GM12878 (cell line): ENCODE data around the gene EMSY. TPM values are rescaled to one million over a fixed set of nuclear protein-coding genes. Genes with fewer than 3 reads are reported as not detected.

ENCODE experiments used
- ATAC-seq: fragments of 200-7000 bp; cut with Tn5 transposase; 3 replicates; pipeline ENCODE4 v1.9.1; 2020; ENCODE audit warnings: mild to moderate bottlenecking, moderate library complexity
- BruUV-seq: library from RNA; stranded (reverse); fragments of 400-500 nt; replicated peaks from 2 replicates; lab custom pipeline; 2021; lab: Mats Ljungman, UMichigan
- CTCF ChIA-PET: fragments of 300-600 bp; sonication (Branson Sonifier 250); formaldehyde crosslinking; extraction: SDS; loops from one replicate; lab custom pipeline; 2021; ENCODE audit warnings: inconsistent platforms; lab: Yijun Ruan, JAX
- POLR2A ChIA-PET: fragments of 350-600 bp; formaldehyde crosslinking; extraction: SDS; loops from one replicate; lab custom pipeline; 2021; ENCODE audit warnings: inconsistent platforms; lab: Charles Lee
- RAD21 ChIA-PET: fragments of 300-600 bp; sonication (Branson Sonifier 250); formaldehyde crosslinking; loops from one replicate; lab custom pipeline; 2023; ENCODE audit warnings: antibody characterized with exemption; ENCODE audit not compliant: unreplicated experiment; lab: Charles Lee
- SMC1A ChIA-PET: fragments of 300-600 bp; sonication (Branson Sonifier 250); formaldehyde crosslinking; loops from one replicate; lab custom pipeline; 2023; ENCODE audit not compliant: unreplicated experiment, uncharacterized antibody; lab: Charles Lee
- DNase-seq: peaks from one replicate; pipeline ENCODE4 v3.0.0-alpha.2; 2011; ENCODE audit warnings: low read depth, low spot score
- FAIRE-seq: peaks from 3 replicates; lab custom pipeline; 2011; peaks lifted over from hg19 to GRCh38; lab: Jason Lieb, UNC
- H2AFZ ChIP-seq: 2 replicates; pipeline ENCODE4 v1.6.0; 2011; ENCODE audit warnings: low read depth, low read length, control low read depth; ENCODE audit not compliant: control insufficient read depth
- H3K27ac ChIP-seq: 2 replicates; pipeline ENCODE4 v1.5.1; 2011; ENCODE audit warnings: control low read depth; ENCODE audit not compliant: control insufficient read depth, insufficient read depth
- H3K27me3 ChIP-seq, 2 experiments: replicated peaks in 1 of 2; 2 replicates each; pipeline versions ENCODE4 v1.6.0 to v1.6.1; 2011; ENCODE audit warnings: low read length in 1 of 2; ENCODE audit not compliant: control insufficient read depth in 2 of 2, insufficient read depth in 2 of 2
- H3K36me3 ChIP-seq, 2 experiments: 2 replicates each; pipeline ENCODE4 v1.5.1; 2011; ENCODE audit warnings: low read length in 1 of 2; ENCODE audit not compliant: control insufficient read depth in 2 of 2, insufficient read depth in 2 of 2
- H3K4me1 ChIP-seq: 2 replicates; pipeline ENCODE4 v1.6.1; 2011; ENCODE audit warnings: mild to moderate bottlenecking, low read length, moderate library complexity, mixed read lengths; ENCODE audit not compliant: control insufficient read depth, insufficient read depth
- H3K4me2 ChIP-seq: 2 replicates; pipeline ENCODE4 v1.6.0; 2011; ENCODE audit warnings: control low read depth; ENCODE audit not compliant: control insufficient read depth, insufficient read depth
- H3K4me3 ChIP-seq: fragments of 200-600 bp; sonication (generic); 2 replicates; pipeline ENCODE4 v1.5.1; 2016
- H3K79me2 ChIP-seq: 2 replicates; pipeline ENCODE4 v1.6.0; 2011; ENCODE audit warnings: low read length; ENCODE audit not compliant: control insufficient read depth, insufficient read depth
- H3K9ac ChIP-seq: 2 replicates; pipeline ENCODE4 v1.8.0; 2011; ENCODE audit warnings: low read length, control low read depth, mixed read lengths; ENCODE audit not compliant: control insufficient read depth, insufficient read depth
- H3K9me3 ChIP-seq: replicated peaks from 3 replicates; pipeline ENCODE4 v1.5.1; 2011; ENCODE audit warnings: mild to moderate bottlenecking, low read length; ENCODE audit not compliant: control insufficient read depth, insufficient read depth
- H4K20me1 ChIP-seq: 2 replicates; pipeline ENCODE4 v1.6.0; 2011; ENCODE audit not compliant: control insufficient read depth, insufficient read depth
- BHLHE40 ChIP-seq, 2 experiments: fragments of 450-650 bp in 1 of 2; IDR thresholded peaks; 2 replicates each; pipeline ENCODE4 v1.6.1; 2011 to 2017; ENCODE audit warnings: low read depth in 2 of 2, borderline replicate concordance in 1 of 2, improper control_type of control experiment in 1 of 2, low read length in 1 of 2, mild to moderate bottlenecking in 1 of 2
- CBX3 ChIP-seq: fragments of 200-600 bp; sonication (generic); IDR thresholded peaks from 2 replicates; pipeline ENCODE4 v1.6.1; 2016; ENCODE audit warnings: low read depth, borderline replicate concordance
- CHD4 ChIP-seq: fragments of 200-600 bp; sonication (generic); IDR thresholded peaks from 2 replicates; pipeline ENCODE4 v1.6.1; 2016; ENCODE audit warnings: mild to moderate bottlenecking
- GATAD2B ChIP-seq: fragments of 450-650 bp; conservative IDR thresholded peaks from 2 replicates; pipeline ENCODE4 v1.6.1; 2017; ENCODE audit warnings: low read depth, mild to moderate bottlenecking, moderate library complexity
- HCFC1 ChIP-seq: fragments of 150-350 bp; IDR thresholded peaks from 2 replicates; pipeline ENCODE4 v1.6.1; 2014; ENCODE audit warnings: low read length
- MYC ChIP-seq: IDR thresholded peaks from 2 replicates; pipeline ENCODE4 v1.6.1; 2011; ENCODE audit warnings: mild to moderate bottlenecking, low read length, moderate library complexity, inconsistent platforms; ENCODE audit not compliant: insufficient read depth, insufficient replicate concordance, insufficient read length, severe bottlenecking
- RBBP5 ChIP-seq: fragments of 200-600 bp; sonication (generic); conservative IDR thresholded peaks from 2 replicates; pipeline ENCODE4 v1.6.1; 2016
- SPI1 ChIP-seq: IDR thresholded peaks from 2 replicates; pipeline ENCODE4 v1.6.1; 2011; ENCODE audit warnings: low read depth, mild to moderate bottlenecking, low read length, moderate library complexity, borderline replicate concordance; ENCODE audit not compliant: insufficient read depth
- WGBS: methylation state at CpG from one replicate; pipeline ENCODE4 v1.1.6; 2016; ENCODE audit warnings: low lambda C conversion rate; ENCODE audit not compliant: insufficient replicate concordance, insufficient coverage; ENCODE audit errors: missing lambda C conversion rate; 5-methylcytosine and 5-hydroxymethylcytosine counted together
- in situ Hi-C: fragments of 300-500 bp; cut with MboI; formaldehyde crosslinking; loops from 9 replicates; pipeline ENCODE4 v1.14.3; 2018; ENCODE audit warnings: mixed read lengths
- intact Hi-C: fragments of 100-400 bp; cut with micrococcal nuclease; formaldehyde crosslinking; loops from one replicate; pipeline ENCODE4 v1.14.2; 2022; ENCODE audit not compliant: unreplicated experiment
- polyA plus RNA-seq, 11 experiments: library from polyadenylated mRNA; depleted of rRNA in 4 of 11; unstranded in 6 of 11; stranded (reverse) in 5 of 11; fragments of >200 nt; fragmentation: Nextera tagmentation in 4 of 11; fragmentation: Illumina TruSeq in 1 of 11; extraction: Ambion mirVana in 4 of 11; extraction: Trizol in 1 of 11; gene quantifications; 1 replicate in 1 of 11; 2 replicates in 10 of 11; pipeline versions ENCODE4 v1.2.1 to v1.2.3, GENCODE V29; 2011 to 2016; ENCODE audit warnings: inconsistent platforms in 2 of 11, missing spikeins in 2 of 11, low read depth in 1 of 11
- total RNA-seq, 4 experiments: library from RNA; depleted of rRNA in 3 of 4; stranded (reverse); fragments of >200 nt in 3 of 4; fragmentation: Illumina TruSeq in 1 of 4; extraction: Trizol in 1 of 4; gene quantifications; 2 replicates each; pipeline versions ENCODE4 v1.2.1 to v1.2.3, GENCODE V29; 2013 to 2021
- TF ChIP-seq, protein P1 (sequence below): fragments of 450-650 bp; IDR thresholded peaks from 2 replicates; pipeline ENCODE4 v1.6.1; 2017; ENCODE audit warnings: mild to moderate bottlenecking, moderate library complexity

Gene EMSY
- total and polyA plus RNA-seq, 10 of the 15 experiments (the other 5 are each of a cell fraction or from before 2014, with no cell fraction given), result 9.3 to 26.9 (median 13.0) TPM

DNA sequence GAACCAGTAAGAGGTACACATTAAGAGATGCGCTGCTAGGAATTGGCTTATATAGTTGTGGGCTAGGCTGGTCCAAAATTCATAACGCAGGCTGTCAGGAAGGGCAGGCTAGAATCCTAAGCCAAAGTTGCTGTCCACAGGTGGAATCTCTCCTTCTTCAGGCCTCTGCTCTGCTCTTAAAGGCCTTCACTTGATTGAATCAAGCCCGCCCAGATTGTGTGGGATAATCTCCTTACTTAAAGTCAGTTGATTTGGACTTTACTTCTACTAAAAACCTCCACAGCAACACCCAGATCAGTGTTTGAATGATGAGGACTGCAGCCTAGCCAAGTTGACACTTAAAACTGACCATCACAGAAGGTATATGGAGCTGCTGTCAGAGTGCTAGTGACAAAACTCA, 156.9 kb downstream of the EMSY start:
- H3K27ac ChIP-seq, result no peak overlapping the region
- no peaks in the 10 kb centered on the region for H3K4me1 ChIP-seq
- POLR2A ChIA-PET, result no interaction called here
- H2AFZ ChIP-seq, result no peak overlapping the region
- SMC1A ChIA-PET, result interaction anchor here (1.2 kb wide), 1 partner anchor 79 kb away, joined by 3 read pairs; no protein-coding TSS in a partner anchor
- intact Hi-C loops, result no loop called here
- H3K9ac ChIP-seq, result no peak overlapping the region
- FAIRE-seq (no peak), ATAC-seq (no peak)
- H3K4me3 ChIP-seq, result no peak overlapping the region
- in situ Hi-C loops, result no loop called here
- H3K79me2 ChIP-seq, result no peaks in the 10 kb centered on the region
- no peaks in the 10 kb centered on the region for H4K20me1 ChIP-seq
- no peaks in the 10 kb centered on the region; the same call in 2 of the 3 replicates for H3K9me3 ChIP-seq
- TF ChIP-seq SPI1, result no peak
- TF ChIP-seq HCFC1, result no peak
- TF ChIP-seq, protein P1, sequence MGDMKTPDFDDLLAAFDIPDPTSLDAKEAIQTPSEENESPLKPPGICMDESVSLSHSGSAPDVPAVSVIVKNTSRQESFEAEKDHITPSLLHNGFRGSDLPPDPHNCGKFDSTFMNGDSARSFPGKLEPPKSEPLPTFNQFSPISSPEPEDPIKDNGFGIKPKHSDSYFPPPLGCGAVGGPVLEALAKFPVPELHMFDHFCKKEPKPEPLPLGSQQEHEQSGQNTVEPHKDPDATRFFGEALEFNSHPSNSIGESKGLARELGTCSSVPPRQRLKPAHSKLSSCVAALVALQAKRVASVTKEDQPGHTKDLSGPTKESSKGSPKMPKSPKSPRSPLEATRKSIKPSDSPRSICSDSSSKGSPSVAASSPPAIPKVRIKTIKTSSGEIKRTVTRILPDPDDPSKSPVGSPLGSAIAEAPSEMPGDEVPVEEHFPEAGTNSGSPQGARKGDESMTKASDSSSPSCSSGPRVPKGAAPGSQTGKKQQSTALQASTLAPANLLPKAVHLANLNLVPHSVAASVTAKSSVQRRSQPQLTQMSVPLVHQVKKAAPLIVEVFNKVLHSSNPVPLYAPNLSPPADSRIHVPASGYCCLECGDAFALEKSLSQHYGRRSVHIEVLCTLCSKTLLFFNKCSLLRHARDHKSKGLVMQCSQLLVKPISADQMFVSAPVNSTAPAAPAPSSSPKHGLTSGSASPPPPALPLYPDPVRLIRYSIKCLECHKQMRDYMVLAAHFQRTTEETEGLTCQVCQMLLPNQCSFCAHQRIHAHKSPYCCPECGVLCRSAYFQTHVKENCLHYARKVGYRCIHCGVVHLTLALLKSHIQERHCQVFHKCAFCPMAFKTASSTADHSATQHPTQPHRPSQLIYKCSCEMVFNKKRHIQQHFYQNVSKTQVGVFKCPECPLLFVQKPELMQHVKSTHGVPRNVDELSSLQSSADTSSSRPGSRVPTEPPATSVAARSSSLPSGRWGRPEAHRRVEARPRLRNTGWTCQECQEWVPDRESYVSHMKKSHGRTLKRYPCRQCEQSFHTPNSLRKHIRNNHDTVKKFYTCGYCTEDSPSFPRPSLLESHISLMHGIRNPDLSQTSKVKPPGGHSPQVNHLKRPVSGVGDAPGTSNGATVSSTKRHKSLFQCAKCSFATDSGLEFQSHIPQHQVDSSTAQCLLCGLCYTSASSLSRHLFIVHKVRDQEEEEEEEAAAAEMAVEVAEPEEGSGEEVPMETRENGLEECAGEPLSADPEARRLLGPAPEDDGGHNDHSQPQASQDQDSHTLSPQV, result no peak
- no peak for TF ChIP-seq GATAD2B
- no peak for TF ChIP-seq BHLHE40 (IDR thresholded peaks at IDR 0.05; ENCODE audit: borderline replicate concordance in 1 of 2, low read depth in 2 of 2, low read length in 1 of 2)
- TF ChIP-seq CHD4, result no peak
- no peak for TF ChIP-seq RBBP5
- no peak for TF ChIP-seq MYC
- no peak for TF ChIP-seq CBX3
- TF ChIP-seq, all 136 proteins: peak for 0
- ChIA-PET RAD21 (interaction anchor here (0.8 to 1.3 kb wide), 2 partner anchors 78 to 80 kb away, joined by 3 to 5 read pairs; no protein-coding TSS in a partner anchor), CTCF (interaction anchor here (8.1 kb wide), 1 partner anchor 75 kb away, joined by 273 read pairs; the partner anchor contains the start of gene LRRC32)
- 33% methylated on average over 3 of the region's 3 CpGs for WGBS
- no TSS peak for BruUV-seq
- DNase-seq, result no peak
- no peaks in the 10 kb centered on the region for H3K36me3 ChIP-seq
- peaks cover 0 to 5% of the 10 kb centered on the region in 2 experiments; a peak in 3 of 4 replicates for H3K27me3 ChIP-seq
- H3K4me2 ChIP-seq, result no peak overlapping the region
